CD4-positive, alpha-beta memory T cell (primary cell): ENCODE measurements around the gene CD55. TPM values are rescaled to one million over a fixed set of nuclear protein-coding genes. Genes with fewer than 3 reads are reported as not detected.
A peak's percentile ranks its signal among the peaks of the same experiment; 100 is the strongest.

Source experiments
- CTCF ChIA-PET: fragments of 350-600 bp; sonication (Branson Sonifier 250); formaldehyde crosslinking; loops from one replicate; lab custom pipeline; 2021; ENCODE audit warnings: inconsistent platforms; ENCODE audit not compliant: partially characterized antibody; lab: Charles Lee
- POLR2A ChIA-PET: fragments of 350-600 bp; sonication (Branson Sonifier 250); formaldehyde crosslinking; loops from one replicate; lab custom pipeline; 2021; ENCODE audit not compliant: partially characterized antibody; lab: Charles Lee
- DNase-seq, 5 donors: peaks; one replicate each; pipeline versions ENCODE4 v3.0.0 to v3.0.0-alpha.2; 2020 to 2022; ENCODE audit warnings: mixed read lengths in 1 of 5
- H3K27ac ChIP-seq: one replicate; pipeline ENCODE4 v1.7.0; 2013; ENCODE audit warnings: low read depth, low read length
- H3K27me3 ChIP-seq: 2 replicates; pipeline ENCODE4 v1.7.0; 2013; ENCODE audit warnings: mild to moderate bottlenecking, low read length, moderate library complexity; ENCODE audit not compliant: insufficient read depth
- H3K36me3 ChIP-seq: 2 replicates; pipeline ENCODE4 v1.7.0; 2013; ENCODE audit warnings: mild to moderate bottlenecking, low read length, moderate library complexity; ENCODE audit not compliant: insufficient read depth
- H3K4me1 ChIP-seq: 2 replicates; pipeline ENCODE4 v1.7.0; 2013; ENCODE audit warnings: mild to moderate bottlenecking, low read length, moderate library complexity; ENCODE audit not compliant: insufficient read depth
- H3K4me3 ChIP-seq, 2 donors: one replicate each; pipeline ENCODE4 v1.7.0; 2013; ENCODE audit warnings: low read length in 2 of 2, mild to moderate bottlenecking in 1 of 2
- H3K9me3 ChIP-seq, 2 donors: one replicate each; pipeline ENCODE4 v1.7.0; 2013; ENCODE audit warnings: low read length in 2 of 2, control low read depth in 1 of 2; ENCODE audit not compliant: control insufficient read depth in 1 of 2
- H3K27ac Mint-ChIP-seq, 7 donors: one replicate each; pipeline ENCODE4 v1.8.0; 2020 to 2021; ENCODE audit warnings: mixed read lengths in 7 of 7, mild to moderate bottlenecking in 6 of 7, inconsistent platforms in 3 of 7, moderate library complexity in 3 of 7
- H3K27me3 Mint-ChIP-seq, 2 donors: one replicate each; pipeline ENCODE4 v1.8.0; 2020 to 2021; ENCODE audit warnings: mixed read lengths in 2 of 2
- H3K36me3 Mint-ChIP-seq, 2 donors: one replicate each; pipeline ENCODE4 v1.8.0; 2020 to 2021; ENCODE audit warnings: mixed read lengths in 2 of 2, inconsistent platforms in 1 of 2, mild to moderate bottlenecking in 1 of 2
- H3K4me1 Mint-ChIP-seq, 4 donors: one replicate each; pipeline ENCODE4 v1.8.0; 2020 to 2021; ENCODE audit warnings: mixed read lengths in 4 of 4, mild to moderate bottlenecking in 1 of 4
- H3K4me3 Mint-ChIP-seq, 8 donors: one replicate each; pipeline ENCODE4 v1.8.0; 2020 to 2021; ENCODE audit warnings: mixed read lengths in 8 of 8, mild to moderate bottlenecking in 7 of 8, moderate library complexity in 6 of 8, inconsistent platforms in 3 of 8
- H3K9me3 Mint-ChIP-seq, 8 donors: one replicate each; pipeline ENCODE4 v1.8.0; 2020 to 2021; ENCODE audit warnings: mixed read lengths in 8 of 8, mild to moderate bottlenecking in 5 of 8, inconsistent platforms in 3 of 8, moderate library complexity in 1 of 8
- intact Hi-C: fragments of 100-400 bp; cut with micrococcal nuclease; formaldehyde crosslinking; loops from one replicate; pipeline ENCODE4 v1.15.1; 2023
- polyA plus RNA-seq, 2 donors: library from polyadenylated mRNA; unstranded; fragments of 300-500 nt; fragmentation: Illumina TruSeq; gene quantifications; one replicate each; pipeline ENCODE4 v1.2.3, GENCODE V29; 2021
- total RNA-seq, 2 experiments: library from RNA; stranded (reverse); gene quantifications; one replicate each; pipeline ENCODE4 v1.2.3, GENCODE V29; 2021

The CD55 gene
- total and polyA plus RNA-seq, 4 experiments from 2014 or later: 69.0 to 92.1 (median 75.2) TPM

- CTCF ChIA-PET: no interaction called here
- no peak for DNase-seq
- Histone ChIP-seq H3K36me3 (no peaks in the 10 kb centered on the region), H3K27ac (no peak overlapping the region), H3K27me3 (no peaks in the 10 kb centered on the region), H3K4me3 (no peak overlapping the region), H3K9me3 (no peaks in the 10 kb centered on the region), H3K4me1 (no peaks in the 10 kb centered on the region)
- Mint-ChIP-seq H3K36me3 (peaks cover 2 to 5% of the 10 kb centered on the region in 2 donors), H3K27ac (peak overlapping the region in 1 of 7 donors; percentile 14), H3K4me3 (no peak overlapping the region), H3K4me1 (no peaks in the 10 kb centered on the region), H3K27me3 (peaks cover 6 to 9% of the 10 kb centered on the region in 2 donors), H3K9me3 (peaks cover 4 to 22% (median 19%) of the 10 kb centered on the region in 8 donors)
- POLR2A ChIA-PET: interaction anchor here (6.2 kb wide), 1 partner anchor 32 kb away, joined by 29 read pairs; the partner anchor contains the start of gene CD55
- intact Hi-C loops: no loop called here
Measured at GRCh38 chr1:207289756-207290155, 31.7 kb upstream of the CD55 start.

- Mint-ChIP-seq H3K27me3 (peaks cover 4 to 11% of the 10 kb centered on the region in 2 donors), H3K27ac (no peak overlapping the region), H3K4me1 (no peaks in the 10 kb centered on the region), H3K36me3 (peaks cover 2 to 5% of the 10 kb centered on the region in 2 donors), H3K4me3 (no peak overlapping the region), H3K9me3 (peaks cover 4 to 22% (median 19%) of the 10 kb centered on the region in 8 donors)
- ChIA-PET CTCF (interaction anchor here (1.5 kb wide), 1 partner anchor 31 kb away, joined by 3 read pairs; no protein-coding TSS in a partner anchor), POLR2A (no interaction called here)
- Histone ChIP-seq H3K36me3 (no peaks in the 10 kb centered on the region), H3K9me3 (no peaks in the 10 kb centered on the region), H3K27me3 (no peaks in the 10 kb centered on the region), H3K27ac (no peak overlapping the region), H3K4me3 (no peak overlapping the region), H3K4me1 (no peaks in the 10 kb centered on the region)
- intact Hi-C loops: no loop called here
- DNase-seq: no peak
Measured at GRCh38 chr1:207291723-207292122, 29.8 kb upstream of the CD55 start.

- no peak for DNase-seq
- no peaks in the 10 kb centered on the region for H3K36me3 ChIP-seq
- H3K36me3 Mint-ChIP-seq: peaks cover 0 to 8% of the 10 kb centered on the region in 2 donors
- intact Hi-C loops: no loop called here
- H3K4me3 Mint-ChIP-seq: no peak overlapping the region
- ChIA-PET POLR2A (interaction anchor here (1.0 kb wide), 1 partner anchor 22 kb away, joined by 3 read pairs; no protein-coding TSS in a partner anchor), CTCF (interaction anchor here (1.3 kb wide), 1 partner anchor 23 kb away, joined by 3 read pairs; no protein-coding TSS in a partner anchor)
- H3K27ac ChIP-seq: no peak overlapping the region
- peaks cover 4 to 10% (median 9%) of the 10 kb centered on the region in 4 donors for H3K4me1 Mint-ChIP-seq
- no peak overlapping the region for H3K4me3 ChIP-seq
- no peaks in the 10 kb centered on the region for H3K27me3 ChIP-seq
- no peaks in the 10 kb centered on the region for H3K9me3 ChIP-seq
- H3K4me1 ChIP-seq: no peaks in the 10 kb centered on the region
- H3K27me3 Mint-ChIP-seq: peaks cover 9 to 10% of the 10 kb centered on the region in 2 donors
- H3K9me3 Mint-ChIP-seq: peaks cover 0 to 8% (median 2%) of the 10 kb centered on the region in 8 donors
- no peak overlapping the region for H3K27ac Mint-ChIP-seq
Measured at GRCh38 chr1:207298186-207298585, 23.3 kb upstream of the CD55 start.

- DNase-seq: no peak
- Histone ChIP-seq H3K27me3 (no peaks in the 10 kb centered on the region), H3K27ac (no peak overlapping the region), H3K9me3 (no peaks in the 10 kb centered on the region), H3K4me3 (no peak overlapping the region), H3K4me1 (no peaks in the 10 kb centered on the region), H3K36me3 (no peaks in the 10 kb centered on the region)
- ChIA-PET POLR2A (no interaction called here), CTCF (interaction anchor here (1.3 kb wide), 1 partner anchor 22 kb away, joined by 3 read pairs; no protein-coding TSS in a partner anchor)
- no peak overlapping the region for H3K4me3 Mint-ChIP-seq
- peaks cover 9 to 10% of the 10 kb centered on the region in 2 donors for H3K27me3 Mint-ChIP-seq
- peaks cover 0 to 11% of the 10 kb centered on the region in 2 donors for H3K36me3 Mint-ChIP-seq
- H3K4me1 Mint-ChIP-seq: peaks cover 4 to 10% (median 9%) of the 10 kb centered on the region in 4 donors
- no peak overlapping the region for H3K27ac Mint-ChIP-seq
- intact Hi-C loops: no loop called here
- peaks cover 0 to 13% (median 5%) of the 10 kb centered on the region in 8 donors for H3K9me3 Mint-ChIP-seq
Measured at GRCh38 chr1:207298636-207299398, 22.7 kb upstream of the CD55 start.

- intact Hi-C loops: no loop called here
- H3K9me3 ChIP-seq: no peaks in the 10 kb centered on the region
- Mint-ChIP-seq H3K4me1 (peaks cover 4 to 10% (median 9%) of the 10 kb centered on the region in 4 donors), H3K4me3 (no peak overlapping the region), H3K27ac (no peak overlapping the region), H3K9me3 (peaks cover 0 to 17% (median 5%) of the 10 kb centered on the region in 8 donors), H3K36me3 (peaks cover 0 to 11% of the 10 kb centered on the region in 2 donors), H3K27me3 (peaks cover 9 to 10% of the 10 kb centered on the region in 2 donors)
- ChIA-PET CTCF (no interaction called here), POLR2A (interaction anchor here (1.0 kb wide), 1 partner anchor 20 kb away, joined by 3 read pairs; the partner anchor contains the start of gene CD55)
- no peak overlapping the region for H3K4me3 ChIP-seq
- H3K27me3 ChIP-seq: no peaks in the 10 kb centered on the region
- DNase-seq: no peak
- H3K4me1 ChIP-seq: no peaks in the 10 kb centered on the region
- no peaks in the 10 kb centered on the region for H3K36me3 ChIP-seq
- no peak overlapping the region for H3K27ac ChIP-seq
Measured at GRCh38 chr1:207300970-207301369, 20.5 kb upstream of the CD55 start.

- Histone ChIP-seq H3K9me3 (no peaks in the 10 kb centered on the region), H3K27me3 (no peaks in the 10 kb centered on the region), H3K36me3 (no peaks in the 10 kb centered on the region), H3K27ac (no peak overlapping the region), H3K4me1 (no peaks in the 10 kb centered on the region), H3K4me3 (no peak overlapping the region)
- peaks cover 0 to 11% of the 10 kb centered on the region in 2 donors for H3K36me3 Mint-ChIP-seq
- H3K4me3 Mint-ChIP-seq: no peak overlapping the region
- peaks cover 6 to 10% (median 9%) of the 10 kb centered on the region in 4 donors for H3K4me1 Mint-ChIP-seq
- no peak for DNase-seq
- intact Hi-C loops: no loop called here
- CTCF ChIA-PET: no interaction called here
- peaks cover 5 to 8% of the 10 kb centered on the region in 2 donors for H3K27me3 Mint-ChIP-seq
- POLR2A ChIA-PET: interaction anchor here (1.0 kb wide), 1 partner anchor 20 kb away, joined by 3 read pairs; no protein-coding TSS in a partner anchor
- H3K27ac Mint-ChIP-seq: no peak overlapping the region
- H3K9me3 Mint-ChIP-seq: peaks cover 0 to 17% (median 5%) of the 10 kb centered on the region in 8 donors
Measured at GRCh38 chr1:207302618-207303393, 18.7 kb upstream of the CD55 start.
